Mesendoderm (in vitro differentiated cells): ENCODE data around the gene DPYD.
A peak's percentile ranks its signal among the peaks of the same experiment; 100 is the strongest.

Experiments
- DNase-seq: peaks from one replicate; pipeline ENCODE4 v3.0.0; 2013
- H2AK5ac ChIP-seq: 2 replicates; pipeline ENCODE4 v1.6.1; 2013; ENCODE audit warnings: low read length, inconsistent platforms
- H2BK120ac ChIP-seq: 2 replicates; pipeline ENCODE4 v1.6.1; 2013; ENCODE audit warnings: low read depth, mild to moderate bottlenecking, low read length, moderate library complexity, mixed read lengths
- H2BK15ac ChIP-seq: replicated peaks from 2 replicates; pipeline ENCODE4 v1.6.1; 2013; ENCODE audit warnings: low read depth, mild to moderate bottlenecking, moderate library complexity
- H2BK5ac ChIP-seq: 2 replicates; pipeline ENCODE4 v1.6.1; 2013; ENCODE audit warnings: low read length, inconsistent platforms
- H3K18ac ChIP-seq: 2 replicates; pipeline ENCODE4 v1.6.1; 2013; ENCODE audit warnings: mild to moderate bottlenecking, low read length, mixed read lengths
- H3K23ac ChIP-seq: one replicate; pipeline ENCODE4 v1.6.1; 2013; ENCODE audit warnings: low read length
- H3K27ac ChIP-seq: 2 replicates; pipeline ENCODE4 v1.5.1; 2013; ENCODE audit warnings: low read depth, mild to moderate bottlenecking, inconsistent platforms, low read length, moderate library complexity
- H3K27me3 ChIP-seq: 2 replicates; pipeline ENCODE4 v1.6.1; 2013; ENCODE audit warnings: low read length, control low read depth, mild to moderate bottlenecking, inconsistent platforms; ENCODE audit not compliant: insufficient read depth, poor library complexity
- H3K36me3 ChIP-seq: 2 replicates; pipeline ENCODE4 v1.6.1; 2013; ENCODE audit warnings: low read length, inconsistent platforms; ENCODE audit not compliant: control insufficient read depth, insufficient read depth
- H3K4ac ChIP-seq: one replicate; pipeline ENCODE4 v1.6.1; 2013; ENCODE audit warnings: low read depth, mild to moderate bottlenecking, low read length, moderate library complexity
- H3K4me1 ChIP-seq: 2 replicates; pipeline ENCODE4 v1.6.1; 2013; ENCODE audit warnings: low read depth, low read length, inconsistent platforms; ENCODE audit not compliant: control insufficient read depth
- H3K4me2 ChIP-seq: 2 replicates; pipeline ENCODE4 v1.6.1; 2013; ENCODE audit warnings: low read length
- H3K4me3 ChIP-seq: 2 replicates; pipeline ENCODE4 v1.5.1; 2013; ENCODE audit warnings: mild to moderate bottlenecking, low read length
- H3K56ac ChIP-seq: one replicate; pipeline ENCODE4 v1.6.1; 2013; ENCODE audit warnings: low read length
- H3K79me1 ChIP-seq: 2 replicates; pipeline ENCODE4 v1.6.1; 2013; ENCODE audit warnings: low read length, inconsistent platforms
- H3K79me2 ChIP-seq: 2 replicates; pipeline ENCODE4 v1.6.1; 2013; ENCODE audit warnings: mild to moderate bottlenecking, low read length; ENCODE audit not compliant: control insufficient read depth, insufficient read depth
- H3K9ac ChIP-seq: 2 replicates; pipeline ENCODE4 v1.6.1; 2013; ENCODE audit warnings: low read length, inconsistent platforms
- H4K5ac ChIP-seq: one replicate; pipeline ENCODE4 v1.6.1; 2013; ENCODE audit warnings: low read length
- H4K8ac ChIP-seq: one replicate; pipeline ENCODE4 v1.6.1; 2013; ENCODE audit warnings: low read depth, mild to moderate bottlenecking, control low read depth, low read length, moderate library complexity
- WGBS: extraction: QIAGEN DNeasy Blood & Tissue Kit; methylation state at CpG from one replicate; pipeline ENCODE4 v1.1.7; 2013; ENCODE audit warnings: low lambda C conversion rate, missing lambda C conversion rate; ENCODE audit not compliant: insufficient coverage; ENCODE audit errors: extremely low coverage; 5-methylcytosine and 5-hydroxymethylcytosine counted together

The DPYD gene

GRCh38 chr1:97581614-97582051 is 339.2 kb downstream of the DPYD start:
- peak; percentile 93 for DNase-seq

GRCh38 chr1:97577613-97578012 is 343.2 kb downstream of the DPYD start:
- no peak overlapping the region for H3K4me3 ChIP-seq
- H2BK15ac ChIP-seq = no peak overlapping the region
- no peak overlapping the region for H3K56ac ChIP-seq
- no peak overlapping the region for H4K5ac ChIP-seq
- H2AK5ac ChIP-seq = no peak overlapping the region
- no CpG with 5 or more reads among the region's 4 CpGs for WGBS
- no peaks in the 10 kb centered on the region for H3K4me1 ChIP-seq
- H3K4me2 ChIP-seq = no peak overlapping the region
- H3K79me1 ChIP-seq = no peaks in the 10 kb centered on the region
- no peak overlapping the region for H3K4ac ChIP-seq
- no peak for DNase-seq
- no peaks in the 10 kb centered on the region for H3K79me2 ChIP-seq
- H3K18ac ChIP-seq = no peak overlapping the region
- H3K36me3 ChIP-seq = no peaks in the 10 kb centered on the region
- no peak overlapping the region for H3K27ac ChIP-seq
- no peaks in the 10 kb centered on the region for H3K27me3 ChIP-seq
- no peak overlapping the region for H4K8ac ChIP-seq
- H3K9ac ChIP-seq = no peak overlapping the region
- H2BK5ac ChIP-seq = no peak overlapping the region
- no peak overlapping the region for H2BK120ac ChIP-seq
- no peak overlapping the region for H3K23ac ChIP-seq

More at GRCh38 chr1:97581614-97582051, 339.2 kb downstream of the DPYD start:
- Histone ChIP-seq H3K27me3 (no peaks in the 10 kb centered on the region), H3K4me3 (no peak overlapping the region), H2BK15ac (no peak overlapping the region), H3K4ac (no peak overlapping the region), H4K8ac (no peak overlapping the region), H2BK5ac (no peak overlapping the region), H3K4me1 (no peaks in the 10 kb centered on the region), H3K79me1 (no peaks in the 10 kb centered on the region), H2BK120ac (no peak overlapping the region), H3K23ac (no peak overlapping the region), H3K27ac (no peak overlapping the region), H3K56ac (no peak overlapping the region), H3K79me2 (no peaks in the 10 kb centered on the region), H3K18ac (no peak overlapping the region), H2AK5ac (no peak overlapping the region), H3K36me3 (no peaks in the 10 kb centered on the region), H3K4me2 (no peak overlapping the region), H4K5ac (no peak overlapping the region), H3K9ac (no peak overlapping the region)
- WGBS = no CpG with 5 or more reads among the region's 2 CpGs

- H3K4me2 ChIP-seq = no peak overlapping the region
- no peaks in the 10 kb centered on the region for H3K79me2 ChIP-seq
- H2BK120ac ChIP-seq = no peak overlapping the region
- H3K4ac ChIP-seq = no peak overlapping the region
- no peak overlapping the region for H3K27ac ChIP-seq
- H3K18ac ChIP-seq = no peak overlapping the region
- H4K8ac ChIP-seq = no peak overlapping the region
- H3K4me3 ChIP-seq = no peak overlapping the region
- no CpG with 5 or more reads among the region's 3 CpGs for WGBS
- H3K27me3 ChIP-seq = no peaks in the 10 kb centered on the region
- H2AK5ac ChIP-seq = no peak overlapping the region
- no peak overlapping the region for H2BK15ac ChIP-seq
- DNase-seq = no peak
- no peak overlapping the region for H4K5ac ChIP-seq
- H3K9ac ChIP-seq = no peak overlapping the region
- no peaks in the 10 kb centered on the region for H3K79me1 ChIP-seq
- no peaks in the 10 kb centered on the region for H3K36me3 ChIP-seq
- H3K23ac ChIP-seq = no peak overlapping the region
- H3K56ac ChIP-seq = no peak overlapping the region
- no peaks in the 10 kb centered on the region for H3K4me1 ChIP-seq
- H2BK5ac ChIP-seq = no peak overlapping the region
These were observed 347.3 kb downstream of the DPYD start for GRCh38 chr1:97573553-97573952.

- Histone ChIP-seq H2BK120ac (no peak overlapping the region), H2BK5ac (no peak overlapping the region), H3K79me1 (no peaks in the 10 kb centered on the region), H3K27ac (no peak overlapping the region), H3K36me3 (no peaks in the 10 kb centered on the region), H3K23ac (no peak overlapping the region), H3K79me2 (no peaks in the 10 kb centered on the region), H3K56ac (no peak overlapping the region), H2BK15ac (no peak overlapping the region), H3K9ac (no peak overlapping the region), H3K27me3 (no peaks in the 10 kb centered on the region), H3K4me1 (no peaks in the 10 kb centered on the region), H2AK5ac (no peak overlapping the region), H3K18ac (no peak overlapping the region), H4K8ac (no peak overlapping the region), H3K4ac (no peak overlapping the region), H3K4me3 (no peak overlapping the region), H4K5ac (no peak overlapping the region), H3K4me2 (no peak overlapping the region)
- WGBS = no CpG with 5 or more reads among the region's 1 CpG
- DNase-seq = no peak
These were observed 348.3 kb downstream of the DPYD start for GRCh38 chr1:97572561-97572960.

- no peaks in the 10 kb centered on the region for H3K79me1 ChIP-seq
- no peak overlapping the region for H4K8ac ChIP-seq
- no peak overlapping the region for H2BK15ac ChIP-seq
- H3K23ac ChIP-seq = no peak overlapping the region
- no peaks in the 10 kb centered on the region for H3K36me3 ChIP-seq
- no CpG with 5 or more reads among the region's 1 CpG for WGBS
- H3K27me3 ChIP-seq = no peaks in the 10 kb centered on the region
- no peak overlapping the region for H3K27ac ChIP-seq
- H3K79me2 ChIP-seq = no peaks in the 10 kb centered on the region
- H2BK5ac ChIP-seq = no peak overlapping the region
- no peak overlapping the region for H3K4ac ChIP-seq
- H4K5ac ChIP-seq = no peak overlapping the region
- H2AK5ac ChIP-seq = no peak overlapping the region
- H3K56ac ChIP-seq = no peak overlapping the region
- no peak overlapping the region for H2BK120ac ChIP-seq
- DNase-seq = no peak
- no peak overlapping the region for H3K18ac ChIP-seq
- H3K4me3 ChIP-seq = no peak overlapping the region
- H3K4me1 ChIP-seq = no peaks in the 10 kb centered on the region
- H3K4me2 ChIP-seq = no peak overlapping the region
- no peak overlapping the region for H3K9ac ChIP-seq
These were observed 349.1 kb downstream of the DPYD start for GRCh38 chr1:97571760-97572159.

- no peaks in the 10 kb centered on the region for H3K79me1 ChIP-seq
- WGBS = no CpG with 5 or more reads among the region's 3 CpGs
These were observed 350.1 kb downstream of the DPYD start for GRCh38 chr1:97570691-97571090.

More at GRCh38 chr1:97570691-97571090, 350.1 kb downstream of the DPYD start:
- Histone ChIP-seq H2BK120ac (no peak overlapping the region), H2AK5ac (no peak overlapping the region), H3K4ac (no peak overlapping the region), H3K18ac (no peak overlapping the region), H4K8ac (no peak overlapping the region), H2BK15ac (no peak overlapping the region), H2BK5ac (no peak overlapping the region), H3K27me3 (no peaks in the 10 kb centered on the region), H3K23ac (no peak overlapping the region), H4K5ac (no peak overlapping the region), H3K4me3 (no peak overlapping the region), H3K36me3 (no peaks in the 10 kb centered on the region), H3K56ac (no peak overlapping the region), H3K27ac (no peak overlapping the region), H3K4me2 (no peak overlapping the region), H3K4me1 (no peaks in the 10 kb centered on the region), H3K79me2 (no peaks in the 10 kb centered on the region), H3K9ac (no peak overlapping the region)
- no peak for DNase-seq
